PC-9 (cell line): Measurements from ENCODE around the gene HBP1.

Experiments
- EZH2 ChIP-seq: fragments of 200-600 bp; sonication (generic); IDR thresholded peaks from 2 replicates; pipeline ENCODE4 v1.8.0; 2017; ENCODE audit warnings: antibody characterized with exemption, low read depth
- TF ChIP-seq, protein P1 (sequence below): fragments of 200-600 bp; sonication (generic); conservative IDR thresholded peaks from 2 replicates; pipeline ENCODE4 v1.6.1; 2017; ENCODE audit warnings: mixed run types, antibody characterized with exemption, mild to moderate bottlenecking, moderate library complexity

DNA sequence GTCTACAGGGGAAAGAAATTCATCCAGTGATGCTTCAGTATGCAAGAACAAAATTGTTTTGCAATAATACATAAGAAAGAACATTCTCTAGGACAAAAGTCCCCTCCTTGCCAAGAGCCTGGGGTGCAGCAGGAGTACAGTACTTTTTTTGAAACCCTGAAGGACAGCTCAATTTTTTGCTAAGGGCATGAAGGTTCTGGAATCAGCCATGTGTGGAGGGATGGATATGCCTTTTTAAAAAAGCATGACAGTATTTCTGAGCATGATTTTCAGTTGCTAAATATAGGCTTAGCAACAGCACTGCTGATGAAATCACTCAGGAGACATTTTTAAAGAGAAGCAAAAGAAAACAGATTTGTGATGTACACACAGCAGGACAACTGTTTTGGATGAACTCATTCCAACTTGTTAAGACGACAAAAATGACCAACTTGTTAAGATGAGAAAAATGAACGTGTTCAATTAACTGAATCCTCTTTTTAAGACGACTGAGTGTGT lies 39.3 kb downstream of the HBP1 start:
- TF ChIP-seq EZH2, result no peak
- TF ChIP-seq, protein P1, sequence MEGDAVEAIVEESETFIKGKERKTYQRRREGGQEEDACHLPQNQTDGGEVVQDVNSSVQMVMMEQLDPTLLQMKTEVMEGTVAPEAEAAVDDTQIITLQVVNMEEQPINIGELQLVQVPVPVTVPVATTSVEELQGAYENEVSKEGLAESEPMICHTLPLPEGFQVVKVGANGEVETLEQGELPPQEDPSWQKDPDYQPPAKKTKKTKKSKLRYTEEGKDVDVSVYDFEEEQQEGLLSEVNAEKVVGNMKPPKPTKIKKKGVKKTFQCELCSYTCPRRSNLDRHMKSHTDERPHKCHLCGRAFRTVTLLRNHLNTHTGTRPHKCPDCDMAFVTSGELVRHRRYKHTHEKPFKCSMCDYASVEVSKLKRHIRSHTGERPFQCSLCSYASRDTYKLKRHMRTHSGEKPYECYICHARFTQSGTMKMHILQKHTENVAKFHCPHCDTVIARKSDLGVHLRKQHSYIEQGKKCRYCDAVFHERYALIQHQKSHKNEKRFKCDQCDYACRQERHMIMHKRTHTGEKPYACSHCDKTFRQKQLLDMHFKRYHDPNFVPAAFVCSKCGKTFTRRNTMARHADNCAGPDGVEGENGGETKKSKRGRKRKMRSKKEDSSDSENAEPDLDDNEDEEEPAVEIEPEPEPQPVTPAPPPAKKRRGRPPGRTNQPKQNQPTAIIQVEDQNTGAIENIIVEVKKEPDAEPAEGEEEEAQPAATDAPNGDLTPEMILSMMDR, result no peak
